ENCODE results near the gene SAMD4B.

The SAMD4B gene

DNA sequence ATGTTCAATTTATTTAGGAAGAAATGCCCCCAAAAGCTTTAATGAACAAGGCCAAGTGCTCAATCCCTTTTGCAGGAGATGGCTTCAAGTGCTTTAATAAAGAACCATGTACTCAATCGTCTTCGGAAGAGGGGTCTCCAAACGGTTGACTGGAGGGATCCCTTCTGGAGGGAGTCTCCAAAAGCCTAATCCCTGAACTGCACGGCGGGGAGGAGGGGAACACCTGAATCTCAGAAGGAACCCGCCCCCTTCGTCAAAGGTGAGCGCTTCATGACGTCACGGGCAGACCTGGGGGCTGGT, 48.2 kb downstream of the SAMD4B start:
- peak overlapping the region; percentile 97 for H3K4me3 ChIP-seq (ENCODE audit: insufficient read depth, low read depth, low read length)
- H3K9me3 ChIP-seq (ENCODE audit: control insufficient read depth, low read length), result no peaks in the 10 kb centered on the region
- WGBS, 2 experiments, result 1 to 2% methylated on average over 10 of the region's 10 CpGs
- no peaks in the 10 kb centered on the region for H3K27me3 ChIP-seq (ENCODE audit: control insufficient read depth, insufficient read depth, low read length, poor library complexity, severe bottlenecking)
- peaks cover 34% of the 10 kb centered on the region for H3K36me3 ChIP-seq (ENCODE audit: control insufficient read depth, insufficient read depth, low read length)
- H3K4me1 ChIP-seq (ENCODE audit: control insufficient read depth, insufficient read depth, low read length), result peaks cover 4% of the 10 kb centered on the region
- H3K27ac ChIP-seq (ENCODE audit: insufficient read depth, low read depth, low read length, poor library complexity, severe bottlenecking), result peak overlapping the region; percentile 94

- peak within 1 kb of the TSS; percentile 97 for H3K4me3 ChIP-seq (ENCODE audit: insufficient read depth, low read depth, low read length)
- WGBS, 2 experiments, result 0% methylated on average over 60 of the region's 60 CpGs
- no peaks in the 10 kb centered on the region for H3K9me3 ChIP-seq (ENCODE audit: control insufficient read depth, low read length)
- peak within 1 kb of the TSS; percentile 94 for H3K27ac ChIP-seq (ENCODE audit: insufficient read depth, low read depth, low read length, poor library complexity, severe bottlenecking)
- peaks cover 4% of the 10 kb centered on the region for H3K4me1 ChIP-seq (ENCODE audit: control insufficient read depth, insufficient read depth, low read length)
- H3K36me3 ChIP-seq (ENCODE audit: control insufficient read depth, insufficient read depth, low read length), result peaks cover 34% of the 10 kb centered on the region
- no peaks in the 10 kb centered on the region for H3K27me3 ChIP-seq (ENCODE audit: control insufficient read depth, insufficient read depth, low read length, poor library complexity, severe bottlenecking)
These were observed 48.7 kb downstream of the SAMD4B start, which contains the start of the genes MED29 and PAF1 for GRCh38 chr19:39390751-39391437. Gene MED29 (plus strand): TSS chr19:39391378. CDS start chr19:39391423, 45 bp downstream. Gene PAF1 (minus strand): TSS chr19:39391106. CDS start chr19:39390864, 242 bp downstream.

DNA sequence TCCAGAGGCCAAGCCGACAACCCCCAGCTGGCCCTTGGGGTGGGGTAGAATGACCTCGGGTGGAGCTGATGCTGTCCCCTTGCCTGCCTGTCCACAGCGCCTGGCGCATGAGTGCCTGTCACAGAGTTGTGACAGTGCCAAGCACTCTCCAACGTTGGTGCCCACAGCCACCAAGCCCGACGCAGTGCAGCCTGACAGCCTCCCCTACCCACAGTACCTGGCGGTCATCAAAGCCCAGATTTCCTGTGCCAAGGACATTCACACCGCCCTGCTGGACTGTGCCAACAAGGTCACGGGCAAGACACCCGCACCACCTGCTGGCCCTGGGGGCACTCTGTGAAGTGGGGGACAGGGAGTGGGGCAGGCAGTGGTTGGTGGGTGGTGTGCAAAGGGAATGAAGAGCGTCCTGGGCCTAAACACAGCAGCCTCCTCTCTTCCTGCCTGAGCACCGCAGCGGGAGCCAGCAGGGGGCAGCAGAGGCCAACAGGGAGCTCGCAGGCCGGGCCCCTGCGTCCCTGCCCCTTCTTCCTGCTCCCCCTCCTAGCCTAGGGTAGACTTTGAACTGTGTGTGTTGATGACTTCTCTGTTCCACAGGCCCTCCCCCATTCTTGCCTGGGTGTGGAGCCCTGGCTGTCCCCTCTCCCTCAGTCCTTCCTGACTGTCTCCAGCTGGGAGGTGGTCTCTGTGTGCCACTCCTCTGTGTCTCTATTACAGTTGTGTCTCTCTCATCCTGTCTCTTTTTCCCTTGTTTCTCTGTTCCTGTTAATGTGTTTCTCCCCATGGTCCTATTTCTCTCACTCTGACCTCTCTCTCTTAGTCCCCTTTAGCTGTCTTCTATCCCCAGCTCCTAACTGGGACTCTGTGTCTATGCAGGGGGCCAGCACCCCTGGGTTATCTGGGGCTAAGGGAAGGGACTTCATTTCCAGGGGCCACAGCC, 55.4 kb downstream of the SAMD4B start:
- no peaks in the 10 kb centered on the region for H3K27me3 ChIP-seq (ENCODE audit: control insufficient read depth, insufficient read depth, low read length, poor library complexity, severe bottlenecking)
- peaks cover 8% of the 10 kb centered on the region for H3K4me1 ChIP-seq (ENCODE audit: control insufficient read depth, insufficient read depth, low read length)
- no peak overlapping the region for H3K4me3 ChIP-seq (ENCODE audit: insufficient read depth, low read depth, low read length)
- H3K27ac ChIP-seq (ENCODE audit: insufficient read depth, low read depth, low read length, poor library complexity, severe bottlenecking), result no peak overlapping the region
- peaks cover 10% of the 10 kb centered on the region for H3K36me3 ChIP-seq (ENCODE audit: control insufficient read depth, insufficient read depth, low read length)
- H3K9me3 ChIP-seq (ENCODE audit: control insufficient read depth, low read length), result no peaks in the 10 kb centered on the region
- 47 to 50% methylated on average over 17 of the region's 17 CpGs for WGBS, 2 experiments

GRCh38 chr19:39398297-39398864, 56.2 kb downstream of the SAMD4B start:
- H3K9me3 ChIP-seq (ENCODE audit: control insufficient read depth, low read length), result no peaks in the 10 kb centered on the region
- WGBS, 2 experiments, result 92% methylated on average over 11 of the region's 11 CpGs
- H3K27ac ChIP-seq (ENCODE audit: insufficient read depth, low read depth, low read length, poor library complexity, severe bottlenecking), result no peak overlapping the region
- no peaks in the 10 kb centered on the region for H3K27me3 ChIP-seq (ENCODE audit: control insufficient read depth, insufficient read depth, low read length, poor library complexity, severe bottlenecking)
- peaks cover 9% of the 10 kb centered on the region for H3K36me3 ChIP-seq (ENCODE audit: control insufficient read depth, insufficient read depth, low read length)
- H3K4me1 ChIP-seq (ENCODE audit: control insufficient read depth, insufficient read depth, low read length), result peaks cover 12% of the 10 kb centered on the region
- no peak overlapping the region for H3K4me3 ChIP-seq (ENCODE audit: insufficient read depth, low read depth, low read length)

GRCh38 chr19:39399668-39400050, 57.4 kb downstream of the SAMD4B start:
- no peaks in the 10 kb centered on the region for H3K36me3 ChIP-seq (ENCODE audit: control insufficient read depth, insufficient read depth, low read length)
- no peak overlapping the region for H3K27ac ChIP-seq (ENCODE audit: insufficient read depth, low read depth, low read length, poor library complexity, severe bottlenecking)
- H3K4me1 ChIP-seq (ENCODE audit: control insufficient read depth, insufficient read depth, low read length), result peaks cover 12% of the 10 kb centered on the region
- H3K27me3 ChIP-seq (ENCODE audit: control insufficient read depth, insufficient read depth, low read length, poor library complexity, severe bottlenecking), result no peaks in the 10 kb centered on the region
- H3K9me3 ChIP-seq (ENCODE audit: control insufficient read depth, low read length), result no peaks in the 10 kb centered on the region
- 92 to 100% methylated on average over 4 of the region's 4 CpGs for WGBS, 2 experiments
- no peak overlapping the region for H3K4me3 ChIP-seq (ENCODE audit: insufficient read depth, low read depth, low read length)

DNA sequence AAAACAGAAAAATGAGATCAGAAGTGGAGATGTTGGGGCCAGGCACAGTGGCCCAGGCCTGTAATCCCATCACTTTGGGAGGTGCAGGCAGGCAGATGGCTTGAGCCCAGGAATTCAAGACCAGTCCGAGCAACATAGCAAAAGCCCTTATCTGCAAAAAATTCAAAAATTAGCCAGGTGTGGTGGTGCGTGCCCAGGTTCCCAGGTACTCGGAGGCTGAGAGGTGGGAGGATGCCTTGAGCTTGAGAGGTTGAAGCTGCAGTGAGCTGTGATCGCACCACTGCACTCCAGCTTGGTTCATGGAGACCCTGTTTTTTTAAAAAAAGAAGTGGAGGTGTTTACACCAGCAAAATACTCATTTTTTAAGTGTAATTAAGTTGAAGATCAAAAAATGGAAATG, 57.8 kb downstream of the SAMD4B start:
- no peaks in the 10 kb centered on the region for H3K27me3 ChIP-seq (ENCODE audit: control insufficient read depth, insufficient read depth, low read length, poor library complexity, severe bottlenecking)
- peaks cover 12% of the 10 kb centered on the region for H3K4me1 ChIP-seq (ENCODE audit: control insufficient read depth, insufficient read depth, low read length)
- H3K36me3 ChIP-seq (ENCODE audit: control insufficient read depth, insufficient read depth, low read length), result no peaks in the 10 kb centered on the region
- no peak overlapping the region for H3K4me3 ChIP-seq (ENCODE audit: insufficient read depth, low read depth, low read length)
- no peaks in the 10 kb centered on the region for H3K9me3 ChIP-seq (ENCODE audit: control insufficient read depth, low read length)
- 95 to 97% methylated on average over 4 of the region's 4 CpGs for WGBS, 2 experiments
- no peak overlapping the region for H3K27ac ChIP-seq (ENCODE audit: insufficient read depth, low read depth, low read length, poor library complexity, severe bottlenecking)

- no peak overlapping the region for H3K27ac ChIP-seq (ENCODE audit: insufficient read depth, low read depth, low read length, poor library complexity, severe bottlenecking)
- H3K4me1 ChIP-seq (ENCODE audit: control insufficient read depth, insufficient read depth, low read length), result peaks cover 15% of the 10 kb centered on the region
- WGBS, 2 experiments, result 91 to 93% methylated on average over 4 of the region's 4 CpGs
These were observed 58.9 kb downstream of the SAMD4B start for GRCh38 chr19:39401070-39401548.

GRCh38 chr19:39401549-39402345, 59.5 kb downstream of the SAMD4B start:
- WGBS, 2 experiments, result 82 to 83% methylated on average over 25 of the region's 25 CpGs
- no peak overlapping the region for H3K4me3 ChIP-seq (ENCODE audit: insufficient read depth, low read depth, low read length)
- no peaks in the 10 kb centered on the region for H3K9me3 ChIP-seq (ENCODE audit: control insufficient read depth, low read length)
- H3K36me3 ChIP-seq (ENCODE audit: control insufficient read depth, insufficient read depth, low read length), result no peaks in the 10 kb centered on the region
- peaks cover 15% of the 10 kb centered on the region for H3K4me1 ChIP-seq (ENCODE audit: control insufficient read depth, insufficient read depth, low read length)
- H3K27ac ChIP-seq (ENCODE audit: insufficient read depth, low read depth, low read length, poor library complexity, severe bottlenecking), result no peak overlapping the region
- peaks cover under 1% of the 10 kb centered on the region for H3K27me3 ChIP-seq (ENCODE audit: control insufficient read depth, insufficient read depth, low read length, poor library complexity, severe bottlenecking)

More at GRCh38 chr19:39401070-39401548, 58.9 kb downstream of the SAMD4B start:
- Histone ChIP-seq H3K36me3 (ENCODE audit: control insufficient read depth, insufficient read depth, low read length) (no peaks in the 10 kb centered on the region), H3K9me3 (ENCODE audit: control insufficient read depth, low read length) (no peaks in the 10 kb centered on the region), H3K4me3 (ENCODE audit: insufficient read depth, low read depth, low read length) (no peak overlapping the region), H3K27me3 (ENCODE audit: control insufficient read depth, insufficient read depth, low read length, poor library complexity, severe bottlenecking) (no peaks in the 10 kb centered on the region)

- H3K4me1 ChIP-seq (ENCODE audit: control insufficient read depth, insufficient read depth, low read length), result peaks cover 21% of the 10 kb centered on the region
- WGBS, 2 experiments, result 7% methylated on average over 59 of the region's 59 CpGs
- H3K36me3 ChIP-seq (ENCODE audit: control insufficient read depth, insufficient read depth, low read length), result no peaks in the 10 kb centered on the region
- peak overlapping the region; percentile 48 for H3K4me3 ChIP-seq (ENCODE audit: insufficient read depth, low read depth, low read length)
- peaks cover 9% of the 10 kb centered on the region for H3K27me3 ChIP-seq (ENCODE audit: control insufficient read depth, insufficient read depth, low read length, poor library complexity, severe bottlenecking)
- peak overlapping the region; percentile 98 for H3K27ac ChIP-seq (ENCODE audit: insufficient read depth, low read depth, low read length, poor library complexity, severe bottlenecking)
- H3K9me3 ChIP-seq (ENCODE audit: control insufficient read depth, low read length), result no peaks in the 10 kb centered on the region
These were observed 60.4 kb downstream of the SAMD4B start for GRCh38 chr19:39402346-39403300.

Measured in ectodermal cell (in vitro differentiated cells).